Cardiac fibroblast (primary cell): ENCODE data around the gene DNAJC11.

Experiments
- DNase-seq, 2 donors: peaks; one replicate each; pipeline versions ENCODE4 v3.0.0 to v3.0.0-alpha.2; 2010; ENCODE audit warnings: low read depth in 2 of 2
- H3K4me3 ChIP-seq, 2 donors: replicated peaks in 1 of 2; 1 replicate in 1 of 2; 2 replicates in 1 of 2; pipeline ENCODE4 v1.5.1; 2011; ENCODE audit warnings: low read depth in 2 of 2, low read length in 2 of 2, mild to moderate bottlenecking in 2 of 2, moderate library complexity in 1 of 2
- CTCF ChIP-seq: IDR thresholded peaks from one replicate; pipeline ENCODE4 v1.5.1; 2011; ENCODE audit warnings: low read depth, mild to moderate bottlenecking, low read length, inconsistent platforms

The DNAJC11 gene

GRCh38 chr1:6594977-6595740, 106.5 kb downstream of the DNAJC11 start:
- DNase-seq: no peak
- TF ChIP-seq CTCF: no peak
- no peak overlapping the region for H3K4me3 ChIP-seq

GRCh38 chr1:6593810-6594209, 107.8 kb downstream of the DNAJC11 start:
- no peak for DNase-seq
- TF ChIP-seq CTCF: no peak
- no peak overlapping the region for H3K4me3 ChIP-seq

GRCh38 chr1:6592865-6593593, 108.6 kb downstream of the DNAJC11 start:
- TF ChIP-seq CTCF: no peak
- H3K4me3 ChIP-seq: no peak overlapping the region
- no peak for DNase-seq

GRCh38 chr1:6592441-6592840, 109.2 kb downstream of the DNAJC11 start:
- TF ChIP-seq CTCF: no peak
- H3K4me3 ChIP-seq: no peak overlapping the region
- DNase-seq: no peak

- DNase-seq: no peak
- no peak overlapping the region for H3K4me3 ChIP-seq
- TF ChIP-seq CTCF: no peak
Observed at GRCh38 chr1:6591644-6592043, 110.0 kb downstream of the DNAJC11 start.

- TF ChIP-seq CTCF: no peak
- DNase-seq: no peak
- no peak overlapping the region for H3K4me3 ChIP-seq
Observed at GRCh38 chr1:6591222-6591621, 110.4 kb downstream of the DNAJC11 start.
